SH-SY5Y (cell line): ENCODE results near the gene OSBPL9.

Experiments used
- GATA2 ChIP-seq: IDR thresholded peaks from 2 replicates; pipeline ENCODE4 v1.6.1; 2011; ENCODE audit warnings: mild to moderate bottlenecking, low read depth, low read length
- GATA3 ChIP-seq: IDR thresholded peaks from 2 replicates; pipeline ENCODE4 v1.6.1; 2011; ENCODE audit warnings: low read depth, mild to moderate bottlenecking, low read length, moderate library complexity

DNA sequence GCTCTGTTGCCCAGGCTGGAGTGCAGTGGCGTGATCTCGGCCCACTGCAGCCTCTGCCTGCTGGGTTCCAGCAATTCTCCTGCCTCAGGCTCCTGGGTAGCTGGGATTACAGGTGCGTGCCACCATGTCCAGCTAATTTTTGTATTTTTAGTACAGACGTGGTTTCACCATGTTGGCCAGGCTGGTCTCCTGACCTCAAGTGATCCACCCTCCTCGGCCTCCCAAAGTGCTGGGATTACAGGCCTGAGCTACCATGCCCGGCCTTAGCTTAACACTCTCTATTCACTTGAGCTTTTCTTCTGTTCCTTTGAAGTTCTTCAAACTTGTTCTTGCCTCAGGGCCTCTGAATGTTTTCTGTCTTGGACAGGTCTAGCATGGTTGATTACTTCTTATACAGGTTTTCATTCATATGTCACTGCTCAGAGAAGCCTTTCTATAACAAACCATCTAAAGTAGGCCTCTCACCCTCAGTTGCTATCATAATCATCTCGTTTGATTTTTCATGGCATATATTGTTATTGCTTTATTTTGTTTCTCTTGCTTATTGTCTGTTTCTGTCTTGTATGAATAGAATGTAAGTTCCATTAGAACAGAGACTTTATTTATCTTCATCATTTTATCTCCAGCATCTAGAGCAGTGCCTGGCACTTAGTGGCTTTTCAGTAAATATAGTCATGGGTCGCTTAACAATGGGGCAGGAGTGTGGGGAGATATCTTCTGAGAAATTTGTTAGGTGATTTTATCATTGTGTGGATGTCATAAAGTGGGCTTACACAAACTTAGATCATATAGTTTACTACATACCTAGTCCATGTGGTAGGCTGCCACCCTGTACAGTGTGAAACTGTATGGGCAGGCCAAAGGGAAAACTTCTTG lies 12.1 kb downstream of the OSBPL9 start:
- peak; percentile 36; the same call in 1 of the 2 replicates for TF ChIP-seq GATA2
- TF ChIP-seq GATA3 = peak; percentile 44; the same call in 1 of the 2 replicates
